Esophagus squamous epithelium (tissue), 5 donors: ENCODE data around the gene PIP5KL1. TPM values are rescaled to one million over a fixed set of nuclear protein-coding genes. Genes with fewer than 3 reads are reported as not detected.

Experiments
- DNase-seq: peaks from one replicate; lab custom pipeline; 2025; lab: John Stamatoyannopoulos, UW
- H3K27ac ChIP-seq, 4 donors: fragments of 200-600 bp; sonication (generic); one replicate each; pipeline ENCODE4 v1.5.1; 2016 to 2019; ENCODE audit warnings: mild to moderate bottlenecking in 1 of 4
- H3K27me3 ChIP-seq, 4 donors: fragments of 200-600 bp; sonication (generic); 1 replicate in 3 of 4; 2 replicates in 1 of 4; pipeline versions ENCODE4 v1.5.1 to v1.6.0; 2017 to 2021; ENCODE audit warnings: antibody characterized with exemption in 1 of 4
- H3K36me3 ChIP-seq, 3 donors: fragments of 200-600 bp; sonication (generic); one replicate each; pipeline ENCODE4 v1.5.1; 2016 to 2019
- H3K4me1 ChIP-seq, 3 donors: fragments of 200-600 bp; sonication (generic); one replicate each; pipeline ENCODE4 v1.5.1; 2017 to 2019
- H3K4me3 ChIP-seq, 4 donors: fragments of 200-600 bp; sonication (generic); 1 replicate in 3 of 4; 2 replicates in 1 of 4; pipeline ENCODE4 v1.5.1; 2016 to 2019; ENCODE audit warnings: mild to moderate bottlenecking in 2 of 4, moderate library complexity in 1 of 4
- H3K9me3 ChIP-seq, 3 donors: fragments of 200-600 bp; sonication (generic); one replicate each; pipeline ENCODE4 v1.5.1; 2016 to 2019
- CTCF ChIP-seq, 6 experiments: fragments of 450-650 bp in 4 of 6; fragments of 200-600 bp in 2 of 6; sonication (generic) in 2 of 6; IDR thresholded peaks; one replicate each; pipeline ENCODE4 v1.5.1; 2016 to 2019; ENCODE audit warnings: antibody characterized with exemption in 6 of 6, mild to moderate bottlenecking in 4 of 6, moderate library complexity in 4 of 6
- POLR2A ChIP-seq, 4 donors: fragments of 450-650 bp; IDR thresholded peaks; one replicate each; pipeline ENCODE4 v1.6.1; 2017; ENCODE audit warnings: antibody characterized with exemption in 4 of 4, mild to moderate bottlenecking in 4 of 4, moderate library complexity in 3 of 4
- WGBS, 2 donors: methylation state at CpG; one replicate each; pipeline ENCODE4 v1.1.5; 2018; 5-methylcytosine and 5-hydroxymethylcytosine counted together
- intact Hi-C: fragments of 100-400 bp; cut with DNase I; formaldehyde crosslinking; loops from one replicate; pipeline ENCODE4 v1.15.0; 2022
- total RNA-seq, 4 donors: library from RNA; depleted of rRNA; stranded (reverse); fragments of >200 nt; gene quantifications; one replicate each; pipeline ENCODE4 v1.1.0, GENCODE V29; 2016
- donor health status: DM: yes; HTN: yes; CAD: no.

PIP5KL1 gene
- total RNA-seq, 4 donors from 2014 or later, result 3.1 to 4.6 (median 3.6) TPM; not detected in 1

GRCh38 chr9:127926906-127927200 is 3.7 kb downstream of the PIP5KL1 start:
- no peaks in the 10 kb centered on the region for H3K36me3 ChIP-seq
- intact Hi-C loops, result loop anchor here (10.0 kb wide), 1 partner anchor 332 kb away; no protein-coding TSS in a partner anchor
- H3K9me3 ChIP-seq, result no peaks in the 10 kb centered on the region
- TF ChIP-seq POLR2A (IDR thresholded peaks at IDR 0.05), result no peak
- TF ChIP-seq CTCF (IDR thresholded peaks at IDR 0.05), result no peak
- H3K4me1 ChIP-seq, result peaks cover 31 to 56% (median 38%) of the 10 kb centered on the region in 3 donors
- peaks cover 0 to 53% (median 0%) of the 10 kb centered on the region in 4 donors for H3K27me3 ChIP-seq
- H3K4me3 ChIP-seq, result peak overlapping the region; percentile 32 to 63 (median 52)
- peak overlapping the region; percentile 12 to 59 (median 30) for H3K27ac ChIP-seq
- DNase-seq, result no peak
- 8 to 10% methylated on average over 10 to 11 of the region's 19 CpGs for WGBS, 2 donors

- TF ChIP-seq CTCF (IDR thresholded peaks at IDR 0.05), result no peak
- no peak for TF ChIP-seq POLR2A (IDR thresholded peaks at IDR 0.05)
- DNase-seq, result no peak
- no peaks in the 10 kb centered on the region for H3K36me3 ChIP-seq
- H3K9me3 ChIP-seq, result no peaks in the 10 kb centered on the region
- peak overlapping the region in 2 of 4 donors; percentile 12 to 59 for H3K27ac ChIP-seq
- H3K27me3 ChIP-seq, result peaks cover 0 to 55% (median 0%) of the 10 kb centered on the region in 4 donors
- H3K4me1 ChIP-seq, result peaks cover 37 to 56% (median 37%) of the 10 kb centered on the region in 3 donors
- WGBS, 2 donors, result 59 to 70% methylated on average over 6 to 9 of the region's 14 CpGs
- intact Hi-C loops, result loop anchor here (10.0 kb wide), 1 partner anchor 331 kb away; no protein-coding TSS in a partner anchor
- H3K4me3 ChIP-seq, result peak overlapping the region in 3 of 4 donors; percentile 49 to 63 (median 54)
Observed at GRCh38 chr9:127925959-127926905, 4.3 kb downstream of the PIP5KL1 start.

GRCh38 chr9:127924736-127925444 is 5.7 kb downstream of the PIP5KL1 start:
- Histone ChIP-seq H3K27me3 (peaks cover 0 to 53% (median 0%) of the 10 kb centered on the region in 4 donors), H3K4me1 (peaks cover 28 to 56% (median 32%) of the 10 kb centered on the region in 3 donors), H3K36me3 (no peaks in the 10 kb centered on the region), H3K27ac (no peak overlapping the region), H3K4me3 (no peak overlapping the region), H3K9me3 (no peaks in the 10 kb centered on the region)
- WGBS, 2 donors, result 89 to 94% methylated on average over 12 to 22 of the region's 22 CpGs
- no peak for TF ChIP-seq CTCF (IDR thresholded peaks at IDR 0.05)
- intact Hi-C loops, result loop anchor here (5.0 to 10.0 kb wide), 3 partner anchors 138 to 330 kb away; partner anchors contain the start of genes CDK9 and TOR2A
- no peak for DNase-seq

- no peak for TF ChIP-seq POLR2A (IDR thresholded peaks at IDR 0.05)
- no peak for TF ChIP-seq CTCF (IDR thresholded peaks at IDR 0.05)
- Histone ChIP-seq H3K36me3 (no peaks in the 10 kb centered on the region), H3K27me3 (peaks cover 0 to 44% (median 0%) of the 10 kb centered on the region in 4 donors), H3K9me3 (no peaks in the 10 kb centered on the region), H3K4me1 (peaks cover 37 to 60% (median 39%) of the 10 kb centered on the region in 3 donors), H3K4me3 (no peak overlapping the region), H3K27ac (no peak overlapping the region)
- intact Hi-C loops, result loop anchor here (5.0 to 10.0 kb wide), 3 partner anchors 136 to 329 kb away; partner anchors contain the start of genes CDK9 and TOR2A
- 79 to 87% methylated on average over 5 to 8 of the region's 8 CpGs for WGBS, 2 donors
- no peak for DNase-seq
Observed at GRCh38 chr9:127923771-127924170, 6.8 kb downstream of the PIP5KL1 start.
